Vagina (tissue), 2 donors: ENCODE results near the gene CAPZB.

Experiments
- POLR2A ChIP-seq, 2 donors: fragments of 450-650 bp; IDR thresholded peaks; one replicate each; pipeline ENCODE4 v1.6.1; 2017; ENCODE audit warnings: antibody characterized with exemption in 2 of 2, mild to moderate bottlenecking in 2 of 2, moderate library complexity in 2 of 2
- POLR2AphosphoS5 ChIP-seq, 2 donors: sonication (generic); formaldehyde crosslinking; IDR thresholded peaks; one replicate each; pipeline ENCODE4 v1.9.0; 2017; ENCODE audit warnings: antibody characterized with exemption in 2 of 2, mild to moderate bottlenecking in 2 of 2, low read depth in 1 of 2; ENCODE audit not compliant: insufficient read depth in 1 of 2
- TF ChIP-seq, protein P1 (sequence below), 3 experiments: fragments of 450-650 bp in 2 of 3; fragments of 200-600 bp in 1 of 3; sonication (generic) in 1 of 3; IDR thresholded peaks; one replicate each; pipeline ENCODE4 v1.5.1; 2017 to 2019; ENCODE audit warnings: antibody characterized with exemption in 3 of 3, mild to moderate bottlenecking in 2 of 3, moderate library complexity in 2 of 3

DNA sequence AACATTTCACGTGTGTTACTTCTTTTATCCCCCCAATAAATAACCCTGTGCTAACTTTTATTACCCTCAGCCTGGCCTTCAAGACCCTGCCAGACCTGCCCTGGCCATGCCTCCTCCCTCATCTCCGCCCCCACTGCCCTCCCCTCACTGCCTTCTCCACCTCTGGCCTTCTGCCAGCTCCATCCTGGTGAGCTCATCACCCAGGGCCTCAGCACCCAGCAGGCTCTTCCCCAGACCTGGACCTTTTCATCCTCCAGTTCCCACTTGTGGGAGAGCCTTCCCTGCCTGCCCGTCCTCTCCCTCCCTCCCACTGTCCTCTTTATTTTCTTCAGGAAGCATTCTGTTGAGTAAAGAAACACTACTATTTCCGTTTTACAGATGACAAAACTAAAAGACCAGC, 101.2 kb downstream of the CAPZB start:
- TF ChIP-seq, protein P1, sequence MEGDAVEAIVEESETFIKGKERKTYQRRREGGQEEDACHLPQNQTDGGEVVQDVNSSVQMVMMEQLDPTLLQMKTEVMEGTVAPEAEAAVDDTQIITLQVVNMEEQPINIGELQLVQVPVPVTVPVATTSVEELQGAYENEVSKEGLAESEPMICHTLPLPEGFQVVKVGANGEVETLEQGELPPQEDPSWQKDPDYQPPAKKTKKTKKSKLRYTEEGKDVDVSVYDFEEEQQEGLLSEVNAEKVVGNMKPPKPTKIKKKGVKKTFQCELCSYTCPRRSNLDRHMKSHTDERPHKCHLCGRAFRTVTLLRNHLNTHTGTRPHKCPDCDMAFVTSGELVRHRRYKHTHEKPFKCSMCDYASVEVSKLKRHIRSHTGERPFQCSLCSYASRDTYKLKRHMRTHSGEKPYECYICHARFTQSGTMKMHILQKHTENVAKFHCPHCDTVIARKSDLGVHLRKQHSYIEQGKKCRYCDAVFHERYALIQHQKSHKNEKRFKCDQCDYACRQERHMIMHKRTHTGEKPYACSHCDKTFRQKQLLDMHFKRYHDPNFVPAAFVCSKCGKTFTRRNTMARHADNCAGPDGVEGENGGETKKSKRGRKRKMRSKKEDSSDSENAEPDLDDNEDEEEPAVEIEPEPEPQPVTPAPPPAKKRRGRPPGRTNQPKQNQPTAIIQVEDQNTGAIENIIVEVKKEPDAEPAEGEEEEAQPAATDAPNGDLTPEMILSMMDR (IDR thresholded peaks at IDR 0.05), result no peak
- TF ChIP-seq POLR2A (IDR thresholded peaks at IDR 0.05) (no peak), POLR2AphosphoS5 (IDR thresholded peaks at IDR 0.05; ENCODE audit: insufficient read depth in 1 of 2, low read depth in 1 of 2) (peak in 1 of 2 donors; percentile 40)
